ENCODE results near the gene UGT1A7.

The UGT1A7 gene

DNA sequence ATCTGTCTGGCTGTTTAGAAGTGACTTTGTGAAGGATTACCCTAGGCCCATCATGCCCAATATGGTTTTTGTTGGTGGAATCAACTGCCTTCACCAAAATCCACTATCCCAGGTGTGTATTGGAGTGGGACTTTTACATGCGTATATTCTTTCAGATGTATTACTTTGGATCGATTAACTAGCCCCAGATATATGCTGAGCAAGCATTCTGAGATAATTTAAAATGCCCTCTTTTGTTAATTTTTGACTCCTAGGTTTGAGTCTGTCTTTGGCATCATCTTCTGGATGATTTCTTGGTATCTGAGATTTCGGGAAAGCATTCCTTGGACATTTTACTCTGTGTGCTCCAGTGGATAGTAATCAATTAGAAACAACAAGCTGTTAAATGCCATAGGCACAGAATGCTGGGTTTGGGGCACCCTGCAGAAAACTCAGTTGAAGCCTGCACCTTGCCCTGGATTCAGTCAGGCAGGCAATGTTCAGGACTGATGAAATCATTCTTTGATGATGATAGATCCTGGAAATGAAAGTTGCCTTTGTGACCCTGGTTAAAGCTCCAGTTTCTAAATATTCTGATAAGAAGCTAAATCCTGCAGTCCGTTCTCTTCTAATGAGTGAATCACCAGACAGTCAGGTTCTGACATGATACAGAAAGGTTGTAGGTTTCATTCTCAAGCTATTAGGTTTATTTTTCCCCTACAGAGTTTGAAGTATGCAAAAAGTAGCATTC, 79.5 kb downstream of the UGT1A7 start:
- DNase-seq (ENCODE audit: low spot score), result no peak

DNA sequence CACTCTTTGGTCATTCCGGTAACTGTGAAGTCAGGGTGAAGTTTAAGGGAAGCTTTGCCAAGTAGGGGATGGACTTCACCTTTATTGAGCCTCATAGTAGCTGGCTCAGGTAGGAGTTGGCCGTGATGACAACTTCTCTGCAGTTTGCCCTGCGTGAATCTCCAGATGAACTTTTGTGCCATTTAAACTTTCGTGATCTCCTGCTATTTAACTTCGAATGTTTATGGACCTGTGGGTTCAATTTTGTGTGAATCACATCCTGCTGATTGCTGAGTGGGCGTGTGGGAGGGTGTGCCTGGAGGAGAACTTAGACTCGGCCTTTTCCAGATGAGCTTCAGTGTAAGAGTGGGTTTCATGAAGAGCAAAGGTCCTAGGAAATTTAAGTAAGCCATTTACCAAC, 82.6 kb downstream of the UGT1A7 start:
- DNase-seq (ENCODE audit: low spot score), result no peak

DNA sequence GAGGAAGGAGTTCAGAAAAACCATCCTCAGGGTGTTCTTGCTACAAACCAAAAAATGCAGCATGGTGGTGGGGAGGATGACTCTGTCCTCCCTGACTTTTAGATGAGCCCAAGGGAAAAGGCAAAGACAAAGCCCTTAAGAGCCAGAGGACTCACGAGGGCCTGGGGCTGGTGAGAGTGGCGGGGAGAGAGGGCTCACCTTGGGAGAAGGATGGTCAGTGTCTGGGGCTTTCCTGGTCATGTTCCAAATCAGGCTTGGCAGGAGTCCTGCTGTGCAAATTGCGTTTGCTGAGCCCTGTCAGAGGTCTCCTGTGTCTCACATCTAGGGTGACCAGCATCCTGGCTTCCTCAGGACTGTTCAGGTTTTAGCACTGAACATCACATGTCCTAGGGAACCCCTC, 83.1 kb downstream of the UGT1A7 start:
- DNase-seq (ENCODE audit: low spot score), result no peak

DNA sequence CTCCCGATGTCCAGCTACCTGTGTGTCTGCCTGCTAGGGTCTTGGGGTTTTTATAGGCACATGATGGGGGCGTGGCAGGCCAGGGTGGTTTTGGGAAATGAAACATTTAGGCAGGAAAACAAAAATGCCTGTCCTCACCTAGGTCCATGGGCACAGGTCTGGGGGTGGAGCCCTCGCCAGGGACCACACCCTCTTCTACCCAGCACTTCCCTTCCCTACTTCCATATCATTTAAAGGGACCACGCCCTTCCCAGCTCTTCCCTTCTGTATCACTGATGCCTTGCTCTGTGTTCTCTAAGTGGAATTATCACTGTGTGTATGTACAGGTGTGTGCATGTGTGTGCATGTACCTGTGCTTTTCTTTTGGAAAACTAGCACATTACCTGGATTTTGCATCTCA, 84.7 kb downstream of the UGT1A7 start:
- DNase-seq (ENCODE audit: low spot score), result no peak

DNA sequence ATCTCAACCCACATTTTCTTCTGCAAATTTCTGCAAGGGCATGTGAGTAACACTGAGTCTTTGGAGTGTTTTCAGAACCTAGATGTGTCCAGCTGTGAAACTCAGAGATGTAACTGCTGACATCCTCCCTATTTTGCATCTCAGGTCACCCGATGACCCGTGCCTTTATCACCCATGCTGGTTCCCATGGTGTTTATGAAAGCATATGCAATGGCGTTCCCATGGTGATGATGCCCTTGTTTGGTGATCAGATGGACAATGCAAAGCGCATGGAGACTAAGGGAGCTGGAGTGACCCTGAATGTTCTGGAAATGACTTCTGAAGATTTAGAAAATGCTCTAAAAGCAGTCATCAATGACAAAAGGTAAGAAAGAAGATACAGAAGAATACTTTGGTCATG, 86.4 kb downstream of the UGT1A7 start:
- no peak for DNase-seq (ENCODE audit: low spot score)

DNA sequence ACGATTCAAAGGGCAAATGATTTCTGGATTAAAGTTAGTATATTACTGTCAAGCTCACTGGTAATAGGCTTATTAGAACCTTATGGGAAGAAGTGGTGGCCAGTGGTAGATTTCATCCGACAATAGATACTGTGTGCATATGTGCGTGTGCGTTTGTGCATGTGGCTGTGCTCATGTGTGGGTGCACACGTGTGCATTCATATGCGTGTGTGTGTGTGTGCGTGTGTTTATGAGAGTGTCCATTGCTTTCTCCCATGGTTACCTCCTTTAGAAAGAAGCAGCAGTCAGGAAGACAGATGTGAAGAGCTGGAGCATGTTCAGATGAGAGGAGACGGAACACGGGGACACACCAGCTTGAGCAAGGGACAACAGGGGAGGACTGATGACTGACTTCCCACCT, 87.6 kb downstream of the UGT1A7 start:
- DNase-seq (ENCODE audit: low spot score), result no peak

DNA sequence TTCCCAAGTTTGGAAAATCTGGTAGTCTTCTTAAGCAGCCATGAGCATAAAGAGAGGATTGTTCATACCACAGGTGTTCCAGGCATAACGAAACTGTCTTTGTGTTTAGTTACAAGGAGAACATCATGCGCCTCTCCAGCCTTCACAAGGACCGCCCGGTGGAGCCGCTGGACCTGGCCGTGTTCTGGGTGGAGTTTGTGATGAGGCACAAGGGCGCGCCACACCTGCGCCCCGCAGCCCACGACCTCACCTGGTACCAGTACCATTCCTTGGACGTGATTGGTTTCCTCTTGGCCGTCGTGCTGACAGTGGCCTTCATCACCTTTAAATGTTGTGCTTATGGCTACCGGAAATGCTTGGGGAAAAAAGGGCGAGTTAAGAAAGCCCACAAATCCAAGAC, 90.5 kb downstream of the UGT1A7 start:
- DNase-seq (ENCODE audit: low spot score), result no peak

DNA sequence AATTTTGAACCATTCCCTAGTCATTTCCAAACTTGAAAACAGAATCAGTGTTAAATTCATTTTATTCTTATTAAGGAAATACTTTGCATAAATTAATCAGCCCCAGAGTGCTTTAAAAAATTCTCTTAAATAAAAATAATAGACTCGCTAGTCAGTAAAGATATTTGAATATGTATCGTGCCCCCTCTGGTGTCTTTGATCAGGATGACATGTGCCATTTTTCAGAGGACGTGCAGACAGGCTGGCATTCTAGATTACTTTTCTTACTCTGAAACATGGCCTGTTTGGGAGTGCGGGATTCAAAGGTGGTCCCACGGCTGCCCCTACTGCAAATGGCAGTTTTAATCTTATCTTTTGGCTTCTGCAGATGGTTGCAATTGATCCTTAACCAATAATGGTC, 90.9 kb downstream of the UGT1A7 start:
- DNase-seq (ENCODE audit: low spot score), result no peak

DNA sequence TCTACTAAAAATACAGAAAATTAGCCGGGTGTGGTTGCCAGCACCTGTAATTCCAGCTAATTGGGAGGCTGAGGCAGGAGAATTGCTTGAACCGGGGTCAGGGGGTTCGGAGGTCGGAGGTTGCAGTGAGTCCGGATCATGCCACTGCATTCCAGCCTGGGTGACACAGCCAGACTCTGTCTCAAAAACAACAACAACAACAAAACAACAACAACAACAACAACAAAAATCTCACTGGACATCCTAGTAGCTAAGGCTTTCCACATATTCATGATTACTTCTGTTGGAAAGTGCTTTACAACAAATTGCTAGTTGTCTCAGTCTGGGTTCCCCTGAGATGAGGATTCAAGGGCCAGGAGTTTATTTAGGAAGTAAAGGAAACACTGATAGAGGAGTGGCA, 92.2 kb downstream of the UGT1A7 start:
- DNase-seq (ENCODE audit: low spot score), result no peak

DNA sequence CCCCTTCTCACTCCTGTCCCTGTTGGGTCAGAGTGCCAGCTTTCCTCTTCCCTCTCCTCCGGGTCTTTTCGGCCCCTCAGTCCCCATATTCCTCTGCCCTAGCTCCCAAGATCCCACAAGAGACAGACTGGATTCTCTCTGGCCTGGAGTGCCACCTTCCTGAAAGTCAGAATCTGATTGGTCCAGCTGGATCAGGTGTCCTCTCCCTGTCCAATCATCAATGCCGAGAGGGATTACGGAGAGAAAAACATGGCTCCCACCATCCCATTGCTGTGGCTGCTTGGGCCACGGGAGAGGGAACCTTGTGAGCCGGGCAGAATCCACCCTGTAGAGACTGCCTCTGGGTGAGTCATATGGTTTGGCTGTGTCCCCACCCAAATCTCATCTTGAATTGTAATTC, 93.7 kb downstream of the UGT1A7 start:
- DNase-seq (ENCODE audit: low spot score), result no peak

DNA sequence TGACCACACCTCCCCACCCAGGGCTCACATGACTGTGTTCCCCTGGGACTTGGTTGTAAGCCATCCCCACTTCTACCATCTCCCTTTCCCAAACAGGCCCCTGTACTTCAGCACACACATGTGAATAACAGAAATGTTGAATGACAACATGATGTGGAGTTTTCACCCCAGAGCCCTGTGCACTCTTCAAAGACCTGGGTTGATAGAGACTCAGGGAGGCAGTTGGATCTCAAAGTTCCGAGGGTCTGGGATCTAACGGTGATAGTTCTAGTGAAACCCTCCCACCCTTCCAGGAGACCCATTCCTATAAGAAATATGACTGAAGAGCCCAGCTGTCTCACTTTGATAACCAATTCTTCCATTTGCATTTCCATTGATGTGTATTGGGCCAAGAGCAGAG, 96.3 kb downstream of the UGT1A7 start, which contains the start of gene MROH2A:
Gene MROH2A (plus strand): TSS at position 301 of the 400 bp plus-strand sequence. CDS start 1,029 bp downstream, outside the sequence.
- no peak for DNase-seq (ENCODE audit: low spot score)

DNA sequence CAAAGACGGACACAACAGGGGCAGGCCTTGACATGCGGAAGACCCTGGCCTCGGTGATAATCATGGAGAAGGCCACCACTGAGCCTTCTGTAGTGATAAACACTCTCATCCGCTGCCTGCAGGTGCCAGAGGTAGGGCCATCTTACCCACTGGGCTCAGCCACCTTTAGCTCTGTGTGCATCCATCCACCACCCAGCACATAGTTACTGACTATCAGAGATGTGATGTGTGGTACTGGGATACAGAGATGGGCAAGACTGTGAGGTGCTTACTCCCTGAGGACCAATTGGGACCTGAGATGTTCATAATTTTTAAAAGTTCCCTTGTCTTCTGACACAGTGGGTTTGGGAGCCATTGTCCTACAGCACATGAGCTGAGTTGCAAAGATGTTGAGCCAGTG, 98.0 kb downstream of the UGT1A7 start:
- DNase-seq (ENCODE audit: low spot score), result no peak

DNA sequence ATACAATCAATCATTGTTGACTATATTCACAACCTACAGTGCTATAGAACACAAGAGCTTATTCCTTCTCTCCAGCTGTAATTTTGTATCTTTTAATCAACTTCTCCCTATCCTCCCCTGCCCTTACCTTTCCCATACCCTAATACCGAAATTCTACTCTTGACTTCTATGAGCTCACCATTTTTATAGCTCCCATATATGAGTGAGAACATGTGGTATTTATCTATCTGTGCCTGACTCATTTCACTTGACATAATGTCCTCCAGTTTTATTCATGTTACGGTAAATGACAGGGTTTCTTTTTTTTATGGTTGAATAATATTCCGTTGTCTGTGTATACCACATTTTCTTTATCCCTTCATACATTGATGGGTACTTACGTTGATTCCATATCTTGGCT, 99.1 kb downstream of the UGT1A7 start:
- DNase-seq (ENCODE audit: low spot score), result no peak

DNA sequence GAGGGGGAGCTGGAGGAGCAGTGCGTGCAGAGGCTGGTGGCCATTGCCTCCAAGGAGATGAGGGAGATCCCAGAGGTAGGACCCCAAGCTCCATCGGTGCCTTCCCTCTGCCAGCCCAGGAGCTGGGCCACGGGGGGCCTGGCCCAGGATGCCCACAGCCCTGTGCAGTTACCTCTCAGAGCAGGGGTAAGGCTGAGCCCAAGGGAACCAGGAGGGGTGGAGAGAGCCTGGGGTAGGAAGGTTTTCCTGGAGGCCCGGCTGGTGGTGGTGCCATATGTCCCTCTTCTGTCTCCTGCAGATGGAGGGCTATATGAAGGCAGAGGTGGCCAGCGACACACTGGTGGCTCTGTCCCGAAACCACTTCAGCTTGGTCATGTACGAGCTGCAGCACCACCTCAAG, 107.9 kb downstream of the UGT1A7 start:
- DNase-seq (ENCODE audit: low spot score), result no peak

DNA sequence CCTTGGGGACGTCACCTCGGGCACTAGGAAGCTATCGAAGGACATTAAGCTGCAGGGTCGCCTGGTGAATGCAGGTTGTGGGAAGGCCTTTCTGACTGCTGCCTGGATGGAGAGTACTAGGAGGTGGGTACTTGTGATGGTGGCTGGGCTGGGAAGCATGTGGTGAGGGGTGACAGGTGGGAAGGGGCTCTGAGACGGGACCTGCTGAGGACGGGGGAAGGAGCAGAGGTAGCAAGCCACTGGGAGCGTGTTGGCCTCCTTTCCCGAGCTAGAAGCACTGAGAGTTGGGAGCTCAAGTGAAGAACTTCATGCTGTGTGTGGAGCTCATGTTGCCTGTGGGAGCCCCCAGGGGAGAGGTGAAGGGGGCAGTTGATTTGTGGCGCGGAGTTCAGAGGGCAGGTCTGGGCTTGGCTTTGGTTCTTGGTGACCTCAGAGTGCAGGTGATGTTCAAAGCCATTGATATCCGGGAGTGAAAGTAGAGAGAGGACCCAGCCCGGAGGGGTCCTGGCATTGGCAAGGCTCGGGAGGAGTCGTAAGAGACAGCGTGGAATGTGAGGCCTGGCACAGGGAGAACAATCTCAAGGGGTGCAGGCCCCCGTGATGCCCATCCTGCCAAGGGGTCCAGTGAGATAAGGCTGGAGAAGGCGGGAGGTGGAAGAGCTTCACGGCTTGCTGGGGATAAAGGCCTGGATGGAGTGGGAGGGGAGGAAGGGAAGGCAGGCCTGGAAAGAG, 109.6 kb downstream of the UGT1A7 start:
- DNase-seq (ENCODE audit: low spot score), result no peak

DNA sequence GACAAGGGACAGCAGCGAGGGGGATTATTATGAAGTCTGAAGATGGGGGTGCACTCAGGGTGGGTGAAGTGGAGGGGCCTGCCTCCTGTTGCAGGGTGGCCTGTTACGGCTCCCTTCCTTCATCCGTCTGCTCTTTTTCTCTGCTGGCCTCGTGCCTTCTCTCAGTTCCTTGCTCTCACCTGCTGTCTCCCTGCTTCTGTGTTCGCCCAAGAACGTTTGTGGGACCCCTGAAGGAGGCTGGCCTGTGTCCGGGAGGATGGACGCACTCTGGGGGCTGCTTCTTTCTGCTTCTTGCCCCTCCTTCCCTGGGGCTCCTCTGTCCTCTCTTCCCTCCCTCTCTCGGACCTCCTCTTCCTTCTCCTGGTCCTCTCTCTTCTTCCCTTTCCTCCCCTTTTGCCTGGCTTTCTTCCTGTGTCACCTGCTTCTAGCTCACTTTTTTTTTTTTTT, 110.2 kb downstream of the UGT1A7 start:
- no peak for DNase-seq (ENCODE audit: low spot score)

DNA sequence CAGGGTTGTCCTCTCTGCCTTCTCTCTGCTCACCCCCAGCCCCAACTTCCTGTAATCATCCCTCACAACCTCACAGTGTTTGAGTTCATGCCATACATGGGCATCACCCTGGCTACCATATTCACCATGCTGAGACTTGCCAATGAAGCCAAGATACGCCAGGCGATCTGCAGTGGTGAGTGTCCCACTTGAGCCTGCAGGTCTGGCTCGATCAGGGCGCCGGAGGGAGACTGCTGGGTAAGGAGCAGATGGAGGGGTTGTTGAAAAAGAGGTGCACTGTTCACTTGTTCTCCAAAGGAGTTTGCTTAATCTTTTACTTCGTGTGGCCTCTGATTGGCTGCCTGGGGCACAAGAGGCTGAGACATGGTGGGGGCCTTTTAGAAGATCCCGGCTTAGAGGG, 111.0 kb downstream of the UGT1A7 start:
- no peak for DNase-seq (ENCODE audit: low spot score)

DNA sequence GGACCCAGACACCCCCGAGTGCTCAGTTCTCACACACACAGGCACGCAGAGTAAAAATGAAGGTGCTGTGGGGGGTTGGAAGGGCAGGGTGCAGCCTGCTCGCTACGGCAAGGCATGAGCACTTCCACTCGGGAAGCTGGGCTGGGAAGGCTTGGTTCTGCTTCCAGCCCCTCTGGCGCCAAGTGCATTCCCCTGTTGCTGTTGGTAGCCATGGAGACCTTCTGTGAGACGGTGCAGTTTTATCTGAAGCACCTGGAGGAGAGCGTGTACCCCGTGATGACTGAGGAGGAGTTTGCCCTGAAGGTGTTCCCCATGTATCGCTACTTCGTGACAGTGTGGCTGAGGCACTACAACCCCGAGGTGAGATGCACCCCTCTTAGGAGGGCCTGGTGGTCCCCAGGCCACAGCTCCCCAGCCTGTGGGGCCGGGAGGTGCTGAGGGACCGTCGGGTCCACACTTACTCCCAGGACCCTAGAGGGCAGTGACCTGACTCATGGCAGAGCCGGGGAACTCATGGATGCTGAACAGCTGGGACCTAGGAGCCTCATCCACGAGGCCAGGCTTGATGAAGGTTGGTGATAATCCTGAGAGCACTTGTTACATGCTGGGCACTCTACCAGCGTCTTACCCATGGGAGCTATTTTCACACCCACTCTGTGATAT, 111.9 kb downstream of the UGT1A7 start:
- no peak for DNase-seq (ENCODE audit: low spot score)

DNA sequence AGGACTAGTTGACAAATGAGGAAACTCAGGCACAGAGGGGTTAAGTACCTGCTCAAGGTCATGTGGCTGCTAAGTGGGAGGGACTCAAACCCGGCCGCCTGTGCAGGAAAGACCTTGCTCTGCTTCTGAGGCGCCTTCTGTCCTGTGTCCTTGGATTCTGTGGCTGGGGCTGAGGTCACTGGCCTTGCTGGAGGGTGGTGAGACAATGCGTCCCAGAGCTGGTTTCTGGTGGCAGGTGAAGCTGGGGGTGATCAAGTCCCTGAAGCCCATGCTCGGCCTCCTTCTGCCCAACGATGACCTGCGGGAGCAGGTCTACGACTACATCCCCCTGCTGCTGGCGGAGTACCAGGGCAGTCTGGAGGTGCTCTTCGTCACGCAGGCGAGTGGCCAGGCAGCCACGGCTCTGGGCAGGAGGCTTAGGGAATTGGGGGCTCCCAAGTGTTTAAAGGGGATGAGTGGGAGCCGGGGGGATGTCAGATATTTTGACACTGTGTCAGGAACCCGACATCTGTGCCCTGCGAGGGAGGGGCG, 112.5 kb downstream of the UGT1A7 start:
- DNase-seq (ENCODE audit: low spot score), result no peak

DNA sequence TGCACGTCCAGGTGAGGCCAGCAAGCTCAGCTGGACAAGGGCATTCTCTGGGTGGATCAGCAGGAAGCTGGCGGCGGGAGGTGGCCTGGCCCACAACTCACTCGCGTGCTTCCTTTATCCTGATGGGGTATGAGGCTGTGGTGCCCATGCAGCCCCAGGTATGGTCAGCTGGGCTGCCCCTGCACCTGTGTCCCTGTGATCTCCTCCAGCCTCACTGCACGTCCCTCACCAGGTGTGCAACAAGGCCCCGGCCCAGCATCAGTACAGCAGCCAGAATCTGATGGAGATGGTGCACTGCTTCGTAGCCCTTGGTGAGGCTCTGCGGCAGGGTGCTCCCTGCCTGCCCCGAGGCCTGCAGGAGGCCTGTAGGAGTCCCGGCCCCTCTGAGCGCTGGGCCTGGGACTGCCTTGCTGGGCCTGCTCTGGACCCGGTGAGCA, 114.1 kb downstream of the UGT1A7 start:
- no peak for DNase-seq (ENCODE audit: low spot score)

DNA sequence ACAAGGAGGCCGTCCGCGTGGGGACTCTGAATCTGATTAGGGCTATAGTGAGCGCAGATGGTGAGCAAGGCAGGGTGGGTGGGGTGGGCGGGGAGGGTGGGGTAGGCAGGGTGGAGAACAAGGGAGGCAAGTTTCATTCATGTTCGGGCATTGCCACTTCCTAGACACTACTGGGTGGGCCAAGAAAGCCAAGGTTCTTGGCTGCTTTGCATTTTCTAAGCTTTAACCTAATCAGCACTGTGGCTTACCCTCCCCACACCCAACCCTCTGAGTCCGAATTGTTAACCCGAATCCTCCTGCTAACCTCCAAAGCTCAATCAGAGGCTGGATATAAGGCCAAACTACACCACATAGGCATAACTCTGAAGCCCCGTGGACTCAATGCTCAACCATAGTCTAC, 114.6 kb downstream of the UGT1A7 start:
- no peak for DNase-seq (ENCODE audit: low spot score)

DNA sequence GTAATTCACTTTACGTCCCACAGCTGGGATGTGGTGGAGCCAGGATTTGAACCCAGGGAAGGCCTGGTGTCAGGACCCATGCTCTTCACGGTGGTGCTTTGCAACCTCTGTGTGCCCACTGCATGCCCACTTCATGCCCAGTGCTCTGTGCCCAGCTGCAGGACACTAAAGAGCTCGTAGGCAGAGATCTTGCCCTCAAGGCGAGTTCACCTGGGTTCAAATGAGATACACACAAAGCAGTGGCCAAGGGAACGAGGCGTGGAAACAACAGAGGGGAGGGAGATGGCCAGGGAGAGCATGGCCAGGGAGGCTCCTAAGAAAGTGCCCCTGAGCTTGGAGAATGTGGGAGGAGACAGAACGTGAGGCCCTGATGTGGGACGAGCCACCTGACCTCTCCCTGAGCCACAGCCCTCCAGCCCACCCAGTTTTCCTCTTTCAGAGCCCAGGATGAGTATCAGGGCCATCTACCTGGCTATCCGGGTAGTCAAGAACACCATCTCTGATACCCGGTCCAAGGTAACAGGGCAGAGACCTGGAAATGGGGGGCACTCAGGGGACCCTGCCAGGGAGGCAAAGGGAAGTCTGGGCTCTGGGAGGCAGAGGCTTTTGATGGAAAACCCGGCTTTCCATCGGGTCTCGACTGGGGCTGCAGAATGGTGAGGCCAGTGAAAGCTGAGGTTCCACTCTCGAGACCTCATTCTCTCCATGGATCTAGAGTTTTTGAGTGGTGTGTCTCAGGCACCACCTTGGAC, 116.8 kb downstream of the UGT1A7 start:
- DNase-seq (ENCODE audit: low spot score), result no peak
